Endothelial cell of umbilical vein (primary cell): ENCODE measurements around the gene TECPR2. TPM values are rescaled to one million over a fixed set of nuclear protein-coding genes. Genes with fewer than 3 reads are reported as not detected.

Experiments used
- BruUV-seq: library from RNA; stranded (reverse); fragments of 400-500 nt; replicated peaks from 2 replicates; lab custom pipeline; 2021; lab: Mats Ljungman, UMichigan
- CTCF ChIA-PET: fragments of 300-600, 350-600 bp; sonication (Branson Sonifier 250); formaldehyde crosslinking; loops from one replicate; lab custom pipeline; 2021; ENCODE audit warnings: antibody characterized with exemption, inconsistent platforms; lab: Charles Lee
- POLR2A ChIA-PET: fragments of 300-600, 350-600 bp; sonication (Branson Sonifier 250); formaldehyde crosslinking; loops from one replicate; lab custom pipeline; 2021; ENCODE audit warnings: antibody characterized with exemption, inconsistent platforms; lab: Charles Lee
- DNase-seq: peaks from one replicate; pipeline ENCODE4 v3.0.0-alpha.2; 2011; ENCODE audit warnings: low read depth, low spot score
- FAIRE-seq: peaks from 2 replicates; lab custom pipeline; 2011; peaks lifted over from hg19 to GRCh38; lab: Jason Lieb, UNC
- H2AFZ ChIP-seq: 2 replicates; pipeline ENCODE4 v1.6.0; 2012; ENCODE audit warnings: low read depth, low read length, control low read depth, inconsistent platforms
- H3K27ac ChIP-seq: 2 replicates; pipeline ENCODE4 v1.5.1; 2011; ENCODE audit warnings: low read depth, mild to moderate bottlenecking, control low read depth, low read length, moderate library complexity; ENCODE audit not compliant: insufficient read depth
- H3K27me3 ChIP-seq, 2 experiments: 2 replicates each; pipeline versions ENCODE4 v1.6.0 to v1.6.1; 2011; ENCODE audit warnings: low read length in 2 of 2, mixed read lengths in 1 of 2; ENCODE audit not compliant: control insufficient read depth in 2 of 2, insufficient read depth in 2 of 2
- H3K36me3 ChIP-seq, 2 experiments: 2 replicates in 1 of 2; 3 replicates in 1 of 2; pipeline ENCODE4 v1.5.1; 2011; ENCODE audit warnings: low read length in 2 of 2, mild to moderate bottlenecking in 1 of 2, moderate library complexity in 1 of 2; ENCODE audit not compliant: control insufficient read depth in 2 of 2, insufficient read depth in 2 of 2; ENCODE audit errors: extremely low read depth in 1 of 2
- H3K4me1 ChIP-seq: 3 replicates; pipeline ENCODE4 v1.5.1; 2011; ENCODE audit warnings: mild to moderate bottlenecking, low read length; ENCODE audit not compliant: control insufficient read depth, insufficient read depth; ENCODE audit errors: extremely low read depth
- H3K4me2 ChIP-seq: 2 replicates; pipeline ENCODE4 v1.6.1; 2011; ENCODE audit warnings: low read length, control low read depth, mixed read lengths; ENCODE audit not compliant: insufficient read depth
- H3K4me3 ChIP-seq, 3 experiments: fragments of 200-600 bp in 1 of 3; sonication (generic), shearing (Covaris generic) in 1 of 3; replicated peaks in 1 of 3; 2 replicates each; pipeline ENCODE4 v1.5.1; 2011 to 2016; ENCODE audit warnings: control low read depth in 3 of 3, low read length in 3 of 3, mild to moderate bottlenecking in 2 of 3, inconsistent platforms in 1 of 3, low read depth in 1 of 3, moderate library complexity in 1 of 3; ENCODE audit not compliant: insufficient read depth in 1 of 3
- H3K79me2 ChIP-seq: 2 replicates; pipeline ENCODE4 v1.6.0; 2012; ENCODE audit warnings: low read length, inconsistent platforms; ENCODE audit not compliant: control insufficient read depth, insufficient read depth
- H3K9ac ChIP-seq: replicated peaks from 2 replicates; pipeline ENCODE3; 2011; ENCODE audit warnings: low read length, control low read depth; ENCODE audit not compliant: insufficient read depth; ENCODE audit errors: extremely low read depth
- H3K9me1 ChIP-seq: replicated peaks from 3 replicates; pipeline ENCODE4 v1.6.0; 2011; ENCODE audit warnings: mild to moderate bottlenecking, low read length; ENCODE audit not compliant: control insufficient read depth, insufficient read depth; ENCODE audit errors: extremely low read depth
- H3K9me3 ChIP-seq: replicated peaks from 2 replicates; pipeline ENCODE4 v1.5.1; 2012; ENCODE audit warnings: low read length, inconsistent platforms; ENCODE audit not compliant: control insufficient read depth, insufficient read depth
- H4K20me1 ChIP-seq: replicated peaks from 2 replicates; pipeline ENCODE3; 2011; ENCODE audit warnings: mild to moderate bottlenecking, low read length; ENCODE audit not compliant: control insufficient read depth, insufficient read depth; ENCODE audit errors: extremely low read depth
- CTCF ChIP-seq, 2 donors: IDR thresholded peaks; 1 replicate in 1 of 2; 2 replicates in 1 of 2; pipeline ENCODE4 v1.5.1; 2011; ENCODE audit warnings: low read length in 2 of 2, mild to moderate bottlenecking in 2 of 2, moderate library complexity in 2 of 2, control low read depth in 1 of 2, inconsistent platforms in 1 of 2, low read depth in 1 of 2; ENCODE audit not compliant: insufficient read depth in 1 of 2; ENCODE audit errors: extremely low read depth in 1 of 2
- EZH2 ChIP-seq: IDR thresholded peaks from 2 replicates; pipeline ENCODE4 v1.6.1; 2012; ENCODE audit warnings: borderline replicate concordance, low read depth, mild to moderate bottlenecking, moderate library complexity, low read length, inconsistent platforms; ENCODE audit not compliant: severe bottlenecking
- FOS ChIP-seq: IDR thresholded peaks from 2 replicates; pipeline ENCODE4 v1.6.1; 2011; ENCODE audit warnings: mild to moderate bottlenecking, low read length, moderate library complexity, borderline replicate concordance; ENCODE audit not compliant: insufficient read depth
- GATA2 ChIP-seq: IDR thresholded peaks from 2 replicates; pipeline ENCODE4 v1.7.0; 2011; ENCODE audit warnings: low read depth, mild to moderate bottlenecking, moderate library complexity, mixed read lengths, low read length; ENCODE audit not compliant: insufficient read length, insufficient read depth
- JUN ChIP-seq: IDR thresholded peaks from 2 replicates; pipeline ENCODE4 v1.6.1; 2011; ENCODE audit warnings: borderline replicate concordance, low read depth; ENCODE audit not compliant: insufficient read length, insufficient read depth
- MAX ChIP-seq: IDR thresholded peaks from 2 replicates; pipeline ENCODE4 v1.6.1; 2011; ENCODE audit not compliant: insufficient read depth, insufficient read length
- MYC ChIP-seq: IDR thresholded peaks from one replicate; pipeline ENCODE4 v1.6.1; 2011; ENCODE audit warnings: mild to moderate bottlenecking, low read depth, low read length
- POLR2A ChIP-seq: IDR thresholded peaks from 2 replicates; pipeline ENCODE4 v1.6.1; 2012; ENCODE audit warnings: low read depth, mild to moderate bottlenecking, control low read depth, low read length
- POLR2AphosphoS5 ChIP-seq: IDR thresholded peaks from 2 replicates; pipeline ENCODE4 v1.6.1; 2012; ENCODE audit warnings: low read depth, mild to moderate bottlenecking, control low read depth, low read length, moderate library complexity; ENCODE audit not compliant: insufficient read depth
- dilution Hi-C: fragments of 300-500 bp; cut with MboI; formaldehyde crosslinking; loops from one replicate; pipeline ENCODE4 v1.15.0; 2019; ENCODE audit warnings: low sequenced_read_pairs; ENCODE audit not compliant: extremely low pct_ligation_motif_present
- intact Hi-C: fragments of 100-400 bp; cut with micrococcal nuclease; formaldehyde crosslinking; loops from one replicate; pipeline ENCODE4 v1.10.0; 2022
- polyA plus RNA-seq, 4 experiments: library from polyadenylated mRNA; depleted of rRNA in 3 of 4; stranded (reverse) in 3 of 4; unstranded in 1 of 4; fragments of >200 nt; gene quantifications; 2 replicates each; pipeline versions ENCODE4 v1.2.1 to v1.2.3, GENCODE V29; 2011 to 2012; ENCODE audit warnings: missing spikeins in 1 of 4
- total RNA-seq: library from RNA; stranded (reverse); gene quantifications from 2 replicates; pipeline ENCODE4 v1.2.3, GENCODE V29; 2021

TECPR2 gene
- total and polyA plus RNA-seq, 2 donors (not counting 3 experiments of a cell fraction or from before 2014, with no cell fraction given): 8.9 to 21.5 TPM

DNA sequence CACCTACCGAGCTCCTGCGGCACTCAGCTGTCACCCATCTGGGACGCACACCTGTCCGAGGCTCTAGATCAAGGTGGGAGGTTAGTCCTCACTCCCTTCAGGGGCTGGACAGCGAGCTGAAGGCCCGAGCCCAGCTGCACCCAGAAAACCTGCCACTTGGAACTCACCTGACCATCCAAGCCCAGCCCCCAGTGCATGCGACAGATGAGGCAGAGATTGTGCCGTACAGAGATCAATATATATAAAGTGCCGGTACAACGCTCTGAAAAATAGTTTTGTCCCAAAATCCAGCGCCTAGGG is 143.8 kb downstream of the TECPR2 start:
- BruUV-seq: no TSS peak
- Histone ChIP-seq H3K79me2 (peaks cover 3% of the 10 kb centered on the region), H3K9me3 (no peaks in the 10 kb centered on the region), H3K4me1 (peaks cover 20% of the 10 kb centered on the region), H3K4me2 (no peak overlapping the region), H3K36me3 (peaks cover 0 to 2% of the 10 kb centered on the region in 2 experiments), H3K9me1 (no peaks in the 10 kb centered on the region), H3K4me3 (no peak overlapping the region), H4K20me1 (no peaks in the 10 kb centered on the region), H2AFZ (no peak overlapping the region), H3K9ac (no peak overlapping the region), H3K27ac (no peak overlapping the region), H3K27me3 (no peaks in the 10 kb centered on the region)
- ChIA-PET CTCF (no interaction called here), POLR2A (no interaction called here)
- FAIRE-seq: no peak
- intact Hi-C loops (loop anchor here (10.0 kb wide), 1 partner anchor 142 kb away; the partner anchor contains the start of genes CINP and TECPR2), dilution Hi-C loops (loop anchor here (10.0 kb wide), 1 partner anchor 62 kb away; no protein-coding TSS in a partner anchor)
- DNase-seq: no peak
- no peak for TF ChIP-seq MAX
- no peak for TF ChIP-seq JUN
- no peak for TF ChIP-seq EZH2
- no peak for TF ChIP-seq POLR2AphosphoS5
- no peak for TF ChIP-seq FOS
- TF ChIP-seq CTCF (IDR thresholded peaks at IDR 0.05; ENCODE audit: extremely low read depth in 1 of 2, insufficient read depth in 1 of 2, low read depth in 1 of 2, low read length in 2 of 2): no peak
- no peak for TF ChIP-seq GATA2
- TF ChIP-seq POLR2A: no peak
- no peak for TF ChIP-seq MYC
